Panc1 (cell line): ENCODE measurements around the gene OR51D1.

Experiments
- CTCF ChIP-seq: fragments of 450-650 bp; IDR thresholded peaks from 2 replicates; pipeline ENCODE4 v1.5.1; 2017; ENCODE audit warnings: mild to moderate bottlenecking
- POLR2AphosphoS5 ChIP-seq: IDR thresholded peaks from 2 replicates; pipeline ENCODE4 v1.6.1; 2012; ENCODE audit warnings: mild to moderate bottlenecking, low read depth, low read length, moderate library complexity
- SIN3A ChIP-seq: IDR thresholded peaks from 2 replicates; pipeline ENCODE4 v1.6.1; 2012; ENCODE audit warnings: low read depth, mild to moderate bottlenecking, low read length, moderate library complexity, borderline replicate concordance; ENCODE audit not compliant: insufficient read depth

DNA sequence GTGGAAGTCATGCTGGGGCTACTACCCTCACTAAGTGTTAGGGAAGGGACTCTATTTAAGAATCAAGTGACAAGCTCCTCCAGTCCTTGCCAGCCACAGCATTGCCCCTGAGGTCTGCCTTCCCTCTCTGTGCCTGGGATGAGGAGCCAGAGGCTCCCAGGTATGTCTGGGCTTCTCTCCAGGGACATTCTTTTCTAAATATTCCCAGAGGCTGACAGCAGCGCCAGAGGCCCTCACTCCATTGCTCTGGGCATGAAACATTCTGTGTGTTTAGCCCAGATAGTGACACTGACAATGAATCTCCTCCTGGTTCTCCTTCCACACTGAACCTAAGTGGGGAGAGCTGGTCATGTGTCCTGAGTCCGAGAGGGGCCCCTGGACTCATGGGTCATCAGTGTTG, 8.7 kb downstream of the OR51D1 start:
- TF ChIP-seq POLR2AphosphoS5 (no peak), CTCF (no peak), SIN3A (no peak)
